HEK293 (cell line): ENCODE data around the gene MORC4.

Source experiments
- CTCF ChIA-PET: fragments of 350-600 bp; formaldehyde crosslinking; extraction: SDS; loops from one replicate; lab custom pipeline; 2021; ENCODE audit warnings: antibody characterized with exemption; lab: Yijun Ruan, JAX
- POLR2A ChIA-PET: fragments of 300-600 bp; formaldehyde crosslinking; extraction: SDS; loops from one replicate; lab custom pipeline; 2020; ENCODE audit warnings: antibody characterized with exemption, inconsistent platforms; lab: Yijun Ruan, JAX
- H3K27ac ChIP-seq: fragments of 200-500 bp; sonication (Bioruptor generic); 2 replicates; pipeline ENCODE4 v1.5.1; 2014; ENCODE audit warnings: low read depth, low read length, control low read depth, inconsistent platforms; ENCODE audit errors: extremely low read depth
- H3K36me3 ChIP-seq, 2 experiments: fragments of 200-500 bp in 1 of 2; sonication (Bioruptor generic) in 1 of 2; 1 replicate in 1 of 2; 2 replicates in 1 of 2; pipeline ENCODE4 v1.5.1; 2014 to 2017; ENCODE audit warnings: inconsistent platforms in 2 of 2, low read length in 2 of 2; ENCODE audit not compliant: control insufficient read depth in 2 of 2, insufficient read depth in 1 of 2
- H3K4me1 ChIP-seq: fragments of 200-500 bp; sonication (Bioruptor generic); 2 replicates; pipeline ENCODE4 v1.5.1; 2014; ENCODE audit warnings: mild to moderate bottlenecking, low read length, inconsistent platforms; ENCODE audit not compliant: control insufficient read depth, insufficient read depth
- H3K4me3 ChIP-seq: 2 replicates; pipeline ENCODE4 v1.5.1; 2011; ENCODE audit warnings: low read depth, mild to moderate bottlenecking, control low read depth, low read length, moderate library complexity
- H3K9me3 ChIP-seq: fragments of 200-500 bp; sonication (Bioruptor generic); 2 replicates; pipeline ENCODE4 v1.5.1; 2014; ENCODE audit warnings: low read depth, low read length, inconsistent platforms; ENCODE audit not compliant: control insufficient read depth, insufficient read depth
- GLIS2 ChIP-seq: fragments of 450-650 bp; formaldehyde crosslinking; IDR thresholded peaks from 2 replicates; pipeline ENCODE4 v1.5.1; 2016; ENCODE audit warnings: missing biosample characterization, missing genetic modification characterization
- KLF1 ChIP-seq: fragments of 450-650 bp; formaldehyde crosslinking; IDR thresholded peaks from 2 replicates; pipeline ENCODE4 v1.5.1; 2016; ENCODE audit warnings: missing biosample characterization, missing genetic modification characterization
- KLF8 ChIP-seq: fragments of 450-650 bp; formaldehyde crosslinking; IDR thresholded peaks from 2 replicates; pipeline ENCODE4 v1.5.1; 2016; ENCODE audit warnings: missing biosample characterization, missing genetic modification characterization
- KLF9 ChIP-seq: fragments of 450-650 bp; formaldehyde crosslinking; IDR thresholded peaks from 2 replicates; pipeline ENCODE4 v1.5.1; 2016; ENCODE audit warnings: missing biosample characterization, missing genetic modification characterization, low read depth
- PATZ1 ChIP-seq: fragments of 450-650 bp; formaldehyde crosslinking; IDR thresholded peaks from 2 replicates; pipeline ENCODE4 v1.5.1; 2016; ENCODE audit warnings: missing biosample characterization, missing genetic modification characterization
- PRDM10 ChIP-seq: fragments of 450-650 bp; formaldehyde crosslinking; IDR thresholded peaks from 2 replicates; pipeline ENCODE4 v1.5.1; 2016; ENCODE audit warnings: missing biosample characterization, missing genetic modification characterization
- SCRT1 ChIP-seq: fragments of 450-650 bp; formaldehyde crosslinking; IDR thresholded peaks from 2 replicates; pipeline ENCODE4 v1.5.1; 2016; ENCODE audit warnings: missing biosample characterization, missing genetic modification characterization, borderline replicate concordance
- SP2 ChIP-seq: fragments of 450-650 bp; formaldehyde crosslinking; IDR thresholded peaks from 2 replicates; pipeline ENCODE4 v1.5.1; 2016; ENCODE audit warnings: missing biosample characterization, missing genetic modification characterization
- SP3 ChIP-seq: fragments of 450-650 bp; formaldehyde crosslinking; IDR thresholded peaks from 2 replicates; pipeline ENCODE4 v1.5.1; 2016; ENCODE audit warnings: missing biosample characterization, missing genetic modification characterization
- TCF7L2 ChIP-seq: IDR thresholded peaks from 2 replicates; pipeline ENCODE4 v1.6.1; 2011; ENCODE audit warnings: low read depth, mild to moderate bottlenecking, inconsistent platforms, low read length, moderate library complexity, borderline replicate concordance
- TRIM28 ChIP-seq: IDR thresholded peaks from 2 replicates; pipeline ENCODE4 v1.6.1; 2011; ENCODE audit warnings: low read length, control low read depth, borderline replicate concordance
- YY2 ChIP-seq: fragments of 450-650 bp; formaldehyde crosslinking; IDR thresholded peaks from 2 replicates; pipeline ENCODE4 v1.5.1; 2016; ENCODE audit warnings: missing biosample characterization, missing genetic modification characterization
- ZBTB20 ChIP-seq: fragments of 450-650 bp; formaldehyde crosslinking; IDR thresholded peaks from 2 replicates; pipeline ENCODE4 v1.5.1; 2016; ENCODE audit warnings: missing biosample characterization, missing genetic modification characterization
- ZBTB26 ChIP-seq: fragments of 450-650 bp; formaldehyde crosslinking; optimal IDR thresholded peaks from 2 replicates; pipeline ENCODE3; 2016; ENCODE audit warnings: missing biosample characterization, mild to moderate bottlenecking, missing genetic modification characterization
- ZBTB6 ChIP-seq: fragments of 450-650 bp; formaldehyde crosslinking; IDR thresholded peaks from 2 replicates; pipeline ENCODE4 v1.5.1; 2017; ENCODE audit warnings: missing biosample characterization, missing genetic modification characterization
- ZBTB8A ChIP-seq: fragments of 450-650 bp; formaldehyde crosslinking; IDR thresholded peaks from 2 replicates; pipeline ENCODE4 v1.5.1; 2016; ENCODE audit warnings: missing biosample characterization, missing genetic modification characterization
- ZFHX2 ChIP-seq: fragments of 450-650 bp; formaldehyde crosslinking; conservative IDR thresholded peaks from 2 replicates; pipeline ENCODE4 v1.5.1; 2016; ENCODE audit warnings: missing biosample characterization, missing genetic modification characterization
- ZNF169 ChIP-seq: fragments of 450-650 bp; formaldehyde crosslinking; IDR thresholded peaks from 2 replicates; pipeline ENCODE4 v1.5.1; 2016; ENCODE audit warnings: missing biosample characterization, missing genetic modification characterization
- ZNF335 ChIP-seq: fragments of 450-650 bp; formaldehyde crosslinking; conservative IDR thresholded peaks from 2 replicates; pipeline ENCODE4 v1.5.1; 2016; ENCODE audit warnings: missing biosample characterization, missing genetic modification characterization
- ZNF341 ChIP-seq: fragments of 450-650 bp; formaldehyde crosslinking; IDR thresholded peaks from 2 replicates; pipeline ENCODE4; 2016; ENCODE audit warnings: low read depth, missing biosample characterization, missing genetic modification characterization
- ZNF354C ChIP-seq: fragments of 450-650 bp; formaldehyde crosslinking; IDR thresholded peaks from 2 replicates; pipeline ENCODE4 v1.5.1; 2016; ENCODE audit warnings: missing biosample characterization, missing genetic modification characterization, low read depth, borderline replicate concordance
- ZNF510 ChIP-seq: fragments of 450-650 bp; formaldehyde crosslinking; IDR thresholded peaks from 2 replicates; pipeline ENCODE4 v1.5.1; 2018; ENCODE audit warnings: mild to moderate bottlenecking, missing genetic modification characterization, missing biosample characterization; ENCODE audit not compliant: insufficient replicate concordance
- ZNF600 ChIP-seq: fragments of 450-650 bp; formaldehyde crosslinking; IDR thresholded peaks from 2 replicates; pipeline ENCODE4 v1.5.1; 2016; ENCODE audit warnings: missing biosample characterization, missing genetic modification characterization
- ZNF626 ChIP-seq: fragments of 450-650 bp; sonication (Bioruptor Pico); formaldehyde crosslinking; IDR thresholded peaks from 2 replicates; pipeline ENCODE4 v1.5.1; 2018; ENCODE audit warnings: missing biosample characterization, missing genetic modification characterization, inconsistent platforms
- ZNF639 ChIP-seq: fragments of 450-650 bp; formaldehyde crosslinking; IDR thresholded peaks from 2 replicates; pipeline ENCODE4 v1.5.1; 2016; ENCODE audit warnings: missing biosample characterization, missing genetic modification characterization
- ZNF660 ChIP-seq: fragments of 450-650 bp; IDR thresholded peaks from 2 replicates; pipeline ENCODE4 v1.5.1; 2018; ENCODE audit warnings: missing biosample characterization, mild to moderate bottlenecking, missing genetic modification characterization
- ZNF664 ChIP-seq: fragments of 450-650 bp; formaldehyde crosslinking; IDR thresholded peaks from 2 replicates; pipeline ENCODE4 v1.5.1; 2016; ENCODE audit warnings: missing biosample characterization, missing genetic modification characterization
- ZNF76 ChIP-seq: fragments of 450-650 bp; formaldehyde crosslinking; IDR thresholded peaks from 2 replicates; pipeline ENCODE4; 2016; ENCODE audit warnings: low read depth, missing biosample characterization, missing genetic modification characterization, borderline replicate concordance
- ZXDB ChIP-seq: fragments of 450-650 bp; formaldehyde crosslinking; IDR thresholded peaks from 2 replicates; pipeline ENCODE4 v1.5.1; 2016; ENCODE audit warnings: missing biosample characterization, missing genetic modification characterization

The MORC4 gene

GRCh38 chrX:107000013-107000515, at the start of gene MORC4:
TSS of gene MORC4 (minus strand) at chrX:107000212. CDS start at chrX:106999969, 243 bp downstream.
- Histone ChIP-seq H3K4me1 (no peaks in the 10 kb centered on the region), H3K36me3 (peaks cover 0 to 6% of the 10 kb centered on the region in 2 experiments; a peak in 1 of 3 replicates), H3K27ac (peak within 1 kb of the TSS; percentile 69; the same call in 1 of the 2 replicates), H3K4me3 (peak within 1 kb of the TSS; percentile 62), H3K9me3 (no peaks in the 10 kb centered on the region)
- ChIA-PET POLR2A (interaction anchor here (1.0 kb wide), 1 partner anchor 11 kb away, joined by 4 read pairs; no protein-coding TSS in a partner anchor), CTCF (interaction anchor here (0.6 kb wide), 2 partner anchors 95 to 228 kb away, joined by 3 read pairs; no protein-coding TSS in a partner anchor)
- TF ChIP-seq SCRT1 (tag by site-specific recombination) (no peak), ZBTB6 (tag by site-specific recombination) (no peak), ZNF510 (tag by site-specific recombination) (no peak), ZNF626 (tag by site-specific recombination) (no peak), ZNF169 (no peak), YY2 (tag by site-specific recombination) (peak; percentile 57; the same call in 1 of the 2 replicates), ZNF660 (tag by site-specific recombination) (peak; percentile 17; the same call in 1 of the 2 replicates), ZFHX2 (tag by site-specific recombination) (peak; percentile 59), TRIM28 (no peak), GLIS2 (tag by site-specific recombination) (peak; percentile 28; the same call in 1 of the 2 replicates), ZBTB8A (tag by site-specific recombination) (no peak), ZNF335 (peak; percentile 18; the same call in 1 of the 2 replicates), ZNF341 (peak; percentile 16; the same call in 1 of the 2 replicates), KLF8 (peak; percentile 68), ZNF76 (tag by site-specific recombination) (peak; percentile 70; the same call in 1 of the 2 replicates), ZXDB (tag by site-specific recombination) (0 out of 2 replicates have a peak, but pooled peaks have one; percentile 31), KLF1 (peak; percentile 53), SP2 (tag by site-specific recombination) (peak; percentile 75), ZNF639 (tag by site-specific recombination) (no peak), PATZ1 (tag by site-specific recombination) (peak; percentile 51; the same call in 1 of the 2 replicates), ZBTB20 (tag by site-specific recombination) (peak; percentile 74; the same call in 1 of the 2 replicates), ZNF354C (no peak), ZNF600 (tag by site-specific recombination) (no peak), ZNF664 (tag by site-specific recombination) (no peak), TCF7L2 (0 out of 2 replicates have a peak, but pooled peaks have one; percentile 31), SP3 (tag by site-specific recombination) (peak; percentile 92), PRDM10 (peak; percentile 30), KLF9 (tag by site-specific recombination) (peak; percentile 39; the same call in 1 of the 2 replicates), ZBTB26 (tag by site-specific recombination) (peak; percentile 65)
